GM23338 (cell line): ENCODE results near the gene EFHB. TPM values are rescaled to one million over a fixed set of nuclear protein-coding genes. Genes with fewer than 3 reads are reported as not detected.

Source experiments
- ATAC-seq: fragments of 200-7000 bp; cut with Tn5 transposase; 3 replicates; pipeline ENCODE4 v1.9.1; 2020
- DNase-seq: peaks from one replicate; pipeline ENCODE4 v3.0.0-alpha.2; 2015; ENCODE audit warnings: low spot score
- H2AFZ ChIP-seq: fragments of 200-600 bp; sonication (generic); 2 replicates; pipeline ENCODE4 v1.8.0; 2016; ENCODE audit warnings: antibody characterized with exemption, mild to moderate bottlenecking, moderate library complexity
- H3F3A ChIP-seq: fragments of 200-600 bp; sonication (generic); replicated peaks from 2 replicates; pipeline ENCODE4 v1.8.0; 2017; ENCODE audit warnings: antibody characterized with exemption, mixed run types, low read depth
- H3K27ac ChIP-seq: fragments of 200-600 bp; sonication (generic); 2 replicates; pipeline ENCODE4 v1.6.1; 2016; ENCODE audit warnings: low read depth
- H3K27me3 ChIP-seq: fragments of 200-600 bp; sonication (generic); 2 replicates; pipeline ENCODE4 v1.8.0; 2016; ENCODE audit warnings: mild to moderate bottlenecking, mixed run types, moderate library complexity; ENCODE audit not compliant: insufficient read depth
- H3K36me3 ChIP-seq: fragments of 200-600 bp; sonication (generic); 2 replicates; pipeline ENCODE4 v1.8.0; 2016; ENCODE audit warnings: mild to moderate bottlenecking; ENCODE audit not compliant: insufficient read depth
- H3K4me1 ChIP-seq: fragments of 200-600 bp; sonication (generic); 2 replicates; pipeline ENCODE4 v1.8.0; 2016; ENCODE audit warnings: mild to moderate bottlenecking, moderate library complexity; ENCODE audit not compliant: insufficient read depth
- H3K4me2 ChIP-seq: fragments of 200-600 bp; sonication (generic); 2 replicates; pipeline ENCODE4 v1.7.1; 2017; ENCODE audit warnings: mixed run types
- H3K4me3 ChIP-seq: fragments of 200-600 bp; sonication (generic); 2 replicates; pipeline ENCODE4 v1.6.1; 2016; ENCODE audit warnings: mixed run types
- H3K79me2 ChIP-seq: fragments of 200-600 bp; sonication (generic); replicated peaks from 2 replicates; pipeline ENCODE4 v1.8.0; 2017; ENCODE audit warnings: mild to moderate bottlenecking; ENCODE audit not compliant: insufficient read depth
- H3K9me2 ChIP-seq: fragments of 200-600 bp; sonication (generic); 2 replicates; pipeline ENCODE4 v1.8.0; 2017; ENCODE audit not compliant: insufficient read depth
- H4K20me1 ChIP-seq: fragments of 200-600 bp; sonication (generic); replicated peaks from 2 replicates; pipeline ENCODE4 v1.8.0; 2017; ENCODE audit warnings: mild to moderate bottlenecking; ENCODE audit not compliant: insufficient read depth
- H3K27ac Mint-ChIP-seq: 2 replicates; pipeline ENCODE4 v1.8.0; 2020; ENCODE audit warnings: inconsistent platforms, mild to moderate bottlenecking, moderate library complexity, mixed read lengths
- H3K27me3 Mint-ChIP-seq: 3 replicates; pipeline ENCODE4 v1.8.0; 2022; ENCODE audit warnings: low read depth, mild to moderate bottlenecking, moderate library complexity, mixed read lengths, inconsistent platforms; ENCODE audit not compliant: insufficient read depth, poor library complexity
- H3K36me3 Mint-ChIP-seq: 3 replicates; pipeline ENCODE4 v1.8.0; 2021; ENCODE audit warnings: low read depth, mild to moderate bottlenecking, inconsistent platforms, moderate library complexity, mixed read lengths
- H3K4me1 Mint-ChIP-seq: 3 replicates; pipeline ENCODE4 v1.8.0; 2020; ENCODE audit warnings: mild to moderate bottlenecking, inconsistent platforms, mixed read lengths
- H3K4me3 Mint-ChIP-seq: 3 replicates; pipeline ENCODE4 v1.8.0; 2021; ENCODE audit warnings: moderate library complexity, mild to moderate bottlenecking, inconsistent platforms, mixed read lengths
- H3K9me3 Mint-ChIP-seq: 3 replicates; pipeline ENCODE4 v1.8.0; 2020; ENCODE audit warnings: moderate library complexity, mild to moderate bottlenecking, inconsistent platforms, mixed read lengths
- CREB1 ChIP-seq: fragments of 250-450 bp; sonication (Bioruptor Pico); IDR thresholded peaks from 2 replicates; pipeline ENCODE4 v1.5.0; 2020; ENCODE audit warnings: low read depth, mild to moderate bottlenecking, moderate library complexity
- CTCF ChIP-seq, 2 experiments: fragments of 200-600 bp in 1 of 2; sonication (generic) in 1 of 2; conservative IDR thresholded peaks; 2 replicates each; pipeline versions ENCODE4 v1.5.1 to v1.6.1; 2016 to 2017; ENCODE audit warnings: antibody characterized with exemption in 2 of 2, low read depth in 2 of 2, mild to moderate bottlenecking in 2 of 2, moderate library complexity in 1 of 2
- EZH2 ChIP-seq: fragments of 200-600 bp; sonication (generic); IDR thresholded peaks from one replicate; pipeline ENCODE4 v1.8.0; 2017; ENCODE audit warnings: antibody characterized with exemption, mild to moderate bottlenecking, low read depth; ENCODE audit not compliant: unreplicated experiment
- EZH2phosphoT487 ChIP-seq: fragments of 200-600 bp; sonication (generic); IDR thresholded peaks from one replicate; pipeline ENCODE4 v1.8.1; 2018; ENCODE audit warnings: antibody characterized with exemption; ENCODE audit not compliant: unreplicated experiment
- JUNB ChIP-seq: IDR thresholded peaks from one replicate; pipeline ENCODE4 v1.6.1; 2016; ENCODE audit warnings: antibody characterized with exemption; ENCODE audit not compliant: unreplicated experiment
- NANOG ChIP-seq: IDR thresholded peaks from 2 replicates; pipeline ENCODE4 v1.6.1; 2016; ENCODE audit warnings: antibody characterized with exemption, borderline replicate concordance
- POLR2AphosphoS5 ChIP-seq: IDR thresholded peaks from 2 replicates; pipeline ENCODE4 v1.6.1; 2016; ENCODE audit warnings: antibody characterized with exemption, low read depth
- REST ChIP-seq: IDR thresholded peaks from one replicate; pipeline ENCODE4 v1.6.1; 2018; ENCODE audit warnings: antibody characterized with exemption; ENCODE audit not compliant: unreplicated experiment
- STAT1 ChIP-seq: IDR thresholded peaks from one replicate; pipeline ENCODE4 v1.6.1; 2016; ENCODE audit warnings: antibody characterized with exemption; ENCODE audit not compliant: unreplicated experiment
- ZNF114 ChIP-seq: fragments of 250-450 bp; sonication (Bioruptor Pico); IDR thresholded peaks from 2 replicates; pipeline ENCODE4 v1.5.0; 2020; ENCODE audit warnings: mild to moderate bottlenecking, moderate library complexity
- ZNF331 ChIP-seq: fragments of 250-450 bp; sonication (Bioruptor Pico); IDR thresholded peaks from 2 replicates; pipeline ENCODE4 v1.5.0; 2020; ENCODE audit warnings: low read depth, mild to moderate bottlenecking, moderate library complexity
- polyA plus RNA-seq: library from polyadenylated mRNA; unstranded; fragments of >200 nt; fragmentation: Nextera tagmentation; extraction: Ambion mirVana; gene quantifications from 2 replicates; pipeline ENCODE4 v1.2.1, GENCODE V29; 2016
- total RNA-seq: library from RNA; depleted of rRNA; stranded (reverse); fragments of >200 nt; shearing (Covaris generic); gene quantifications from 2 replicates; pipeline ENCODE4 v1.2.3, GENCODE V29; 2014
- TF ChIP-seq, protein P1 (sequence below): IDR thresholded peaks from 2 replicates; pipeline ENCODE4 v1.6.1; 2016; ENCODE audit warnings: antibody characterized with exemption
- TF ChIP-seq, protein P2 (sequence below): fragments of 250-450 bp; sonication (Bioruptor Pico); IDR thresholded peaks from 2 replicates; pipeline ENCODE4 v1.5.0; 2020; ENCODE audit warnings: mild to moderate bottlenecking, moderate library complexity

Gene EFHB
- total and polyA plus RNA-seq, 2 experiments from 2014 or later: 0.35 to 0.68 TPM

- Histone ChIP-seq H2AFZ (no peak overlapping the region; the same call in 1 of the 2 replicates), H3F3A (0 out of 2 replicates have a peak, but pooled peaks cover 5% of the 10 kb centered on the region), H3K9me2 (no peaks in the 10 kb centered on the region; the same call in 1 of the 2 replicates), H3K4me2 (peak overlapping the region; percentile 79), H3K4me3 (peak overlapping the region; percentile 67), H3K36me3 (peaks cover under 1% of the 10 kb centered on the region; the same call in 1 of the 2 replicates), H4K20me1 (peaks cover 7% of the 10 kb centered on the region; the same call in 1 of the 2 replicates), H3K27me3 (no peaks in the 10 kb centered on the region), H3K4me1 (peaks cover 21% of the 10 kb centered on the region), H3K27ac (no peak overlapping the region), H3K79me2 (peaks cover 31% of the 10 kb centered on the region)
- H3K27ac Mint-ChIP-seq: peak overlapping the region; percentile 51; the same call in 1 of the 2 replicates
- no peak for DNase-seq
- TF ChIP-seq REST (no peak), CREB1 (no peak), EZH2phosphoT487 (no peak), JUNB (no peak), NANOG (no peak), CTCF (conservative IDR thresholded peaks at IDR 0.05; ENCODE audit: low read depth in 2 of 2) (no peak), ZNF331 (CRISPR knock-in tag) (no peak), STAT1 (no peak), POLR2AphosphoS5 (no peak), ZNF114 (CRISPR knock-in tag) (no peak), EZH2 (no peak)
- TF ChIP-seq, protein P1, sequence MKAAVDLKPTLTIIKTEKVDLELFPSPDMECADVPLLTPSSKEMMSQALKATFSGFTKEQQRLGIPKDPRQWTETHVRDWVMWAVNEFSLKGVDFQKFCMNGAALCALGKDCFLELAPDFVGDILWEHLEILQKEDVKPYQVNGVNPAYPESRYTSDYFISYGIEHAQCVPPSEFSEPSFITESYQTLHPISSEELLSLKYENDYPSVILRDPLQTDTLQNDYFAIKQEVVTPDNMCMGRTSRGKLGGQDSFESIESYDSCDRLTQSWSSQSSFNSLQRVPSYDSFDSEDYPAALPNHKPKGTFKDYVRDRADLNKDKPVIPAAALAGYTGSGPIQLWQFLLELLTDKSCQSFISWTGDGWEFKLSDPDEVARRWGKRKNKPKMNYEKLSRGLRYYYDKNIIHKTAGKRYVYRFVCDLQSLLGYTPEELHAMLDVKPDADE: no peak
- TF ChIP-seq, protein P2, sequence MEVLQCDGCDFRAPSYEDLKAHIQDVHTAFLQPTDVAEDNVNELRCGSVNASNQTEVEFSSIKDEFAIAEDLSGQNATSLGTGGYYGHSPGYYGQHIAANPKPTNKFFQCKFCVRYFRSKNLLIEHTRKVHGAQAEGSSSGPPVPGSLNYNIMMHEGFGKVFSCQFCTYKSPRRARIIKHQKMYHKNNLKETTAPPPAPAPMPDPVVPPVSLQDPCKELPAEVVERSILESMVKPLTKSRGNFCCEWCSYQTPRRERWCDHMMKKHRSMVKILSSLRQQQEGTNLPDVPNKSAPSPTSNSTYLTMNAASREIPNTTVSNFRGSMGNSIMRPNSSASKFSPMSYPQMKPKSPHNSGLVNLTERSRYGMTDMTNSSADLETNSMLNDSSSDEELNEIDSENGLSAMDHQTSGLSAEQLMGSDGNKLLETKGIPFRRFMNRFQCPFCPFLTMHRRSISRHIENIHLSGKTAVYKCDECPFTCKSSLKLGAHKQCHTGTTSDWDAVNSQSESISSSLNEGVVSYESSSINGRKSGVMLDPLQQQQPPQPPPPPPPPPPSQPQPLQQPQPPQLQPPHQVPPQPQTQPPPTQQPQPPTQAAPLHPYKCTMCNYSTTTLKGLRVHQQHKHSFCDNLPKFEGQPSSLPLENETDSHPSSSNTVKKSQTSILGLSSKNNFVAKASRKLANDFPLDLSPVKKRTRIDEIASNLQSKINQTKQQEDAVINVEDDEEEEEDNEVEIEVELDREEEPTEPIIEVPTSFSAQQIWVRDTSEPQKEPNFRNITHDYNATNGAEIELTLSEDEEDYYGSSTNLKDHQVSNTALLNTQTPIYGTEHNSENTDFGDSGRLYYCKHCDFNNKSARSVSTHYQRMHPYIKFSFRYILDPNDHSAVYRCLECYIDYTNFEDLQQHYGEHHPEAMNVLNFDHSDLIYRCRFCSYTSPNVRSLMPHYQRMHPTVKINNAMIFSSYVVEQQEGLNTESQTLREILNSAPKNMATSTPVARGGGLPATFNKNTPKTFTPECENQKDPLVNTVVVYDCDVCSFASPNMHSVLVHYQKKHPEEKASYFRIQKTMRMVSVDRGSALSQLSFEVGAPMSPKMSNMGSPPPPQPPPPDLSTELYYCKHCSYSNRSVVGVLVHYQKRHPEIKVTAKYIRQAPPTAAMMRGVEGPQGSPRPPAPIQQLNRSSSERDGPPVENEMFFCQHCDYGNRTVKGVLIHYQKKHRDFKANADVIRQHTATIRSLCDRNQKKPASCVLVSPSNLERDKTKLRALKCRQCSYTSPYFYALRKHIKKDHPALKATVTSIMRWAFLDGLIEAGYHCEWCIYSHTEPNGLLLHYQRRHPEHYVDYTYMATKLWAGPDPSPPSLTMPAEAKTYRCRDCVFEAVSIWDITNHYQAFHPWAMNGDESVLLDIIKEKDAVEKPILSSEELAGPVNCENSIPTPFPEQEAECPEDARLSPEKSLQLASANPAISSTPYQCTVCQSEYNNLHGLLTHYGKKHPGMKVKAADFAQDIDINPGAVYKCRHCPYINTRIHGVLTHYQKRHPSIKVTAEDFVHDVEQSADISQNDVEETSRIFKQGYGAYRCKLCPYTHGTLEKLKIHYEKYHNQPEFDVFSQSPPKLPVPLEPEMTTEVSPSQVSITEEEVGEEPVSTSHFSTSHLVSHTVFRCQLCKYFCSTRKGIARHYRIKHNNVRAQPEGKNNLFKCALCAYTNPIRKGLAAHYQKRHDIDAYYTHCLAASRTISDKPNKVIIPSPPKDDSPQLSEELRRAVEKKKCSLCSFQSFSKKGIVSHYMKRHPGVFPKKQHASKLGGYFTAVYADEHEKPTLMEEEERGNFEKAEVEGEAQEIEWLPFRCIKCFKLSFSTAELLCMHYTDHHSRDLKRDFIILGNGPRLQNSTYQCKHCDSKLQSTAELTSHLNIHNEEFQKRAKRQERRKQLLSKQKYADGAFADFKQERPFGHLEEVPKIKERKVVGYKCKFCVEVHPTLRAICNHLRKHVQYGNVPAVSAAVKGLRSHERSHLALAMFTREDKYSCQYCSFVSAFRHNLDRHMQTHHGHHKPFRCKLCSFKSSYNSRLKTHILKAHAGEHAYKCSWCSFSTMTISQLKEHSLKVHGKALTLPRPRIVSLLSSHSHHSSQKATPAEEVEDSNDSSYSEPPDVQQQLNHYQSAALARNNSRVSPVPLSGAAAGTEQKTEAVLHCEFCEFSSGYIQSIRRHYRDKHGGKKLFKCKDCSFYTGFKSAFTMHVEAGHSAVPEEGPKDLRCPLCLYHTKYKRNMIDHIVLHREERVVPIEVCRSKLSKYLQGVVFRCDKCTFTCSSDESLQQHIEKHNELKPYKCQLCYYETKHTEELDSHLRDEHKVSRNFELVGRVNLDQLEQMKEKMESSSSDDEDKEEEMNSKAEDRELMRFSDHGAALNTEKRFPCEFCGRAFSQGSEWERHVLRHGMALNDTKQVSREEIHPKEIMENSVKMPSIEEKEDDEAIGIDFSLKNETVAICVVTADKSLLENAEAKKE (CRISPR knock-in tag): no peak
- H3K4me3 Mint-ChIP-seq: peak overlapping the region; percentile 99
- H3K36me3 Mint-ChIP-seq: peaks cover 21% of the 10 kb centered on the region
- peaks cover 11% of the 10 kb centered on the region; the same call in 2 of the 3 replicates for H3K9me3 Mint-ChIP-seq
- ATAC-seq: no peak
- H3K27me3 Mint-ChIP-seq: peaks cover 13% of the 10 kb centered on the region
- H3K4me1 Mint-ChIP-seq: peaks cover 24% of the 10 kb centered on the region
Measured at GRCh38 chr3:19945534-19945933, 11.5 kb upstream of the EFHB start.
